ENCODE data around the gene AP3S2. TPM values are rescaled to one million over a fixed set of nuclear protein-coding genes. Genes with fewer than 3 reads are reported as not detected.

Gene AP3S2
- total and polyA plus RNA-seq, 2 of the 8 experiments (the other 6 are each of a cell fraction or from before 2014, with no cell fraction given): 19.2 to 45.4 TPM

- TF ChIP-seq E2F6 (IDR thresholded peaks at IDR 0.05): no peak
- TF ChIP-seq POLR2A (IDR thresholded peaks at IDR 0.05; ENCODE audit: control extremely low read depth in 1 of 2, low read depth in 2 of 2, low read length in 2 of 2): no peak
- no peak for TF ChIP-seq USF2 (IDR thresholded peaks at IDR 0.05; ENCODE audit: low read length)
- no peak for TF ChIP-seq CTBP2 (IDR thresholded peaks at IDR 0.05; ENCODE audit: borderline replicate concordance, insufficient read depth, insufficient read length, low read length)
- TF ChIP-seq FOSL1 (IDR thresholded peaks at IDR 0.05; ENCODE audit: insufficient read depth, low read depth, low read length): no peak
- TF ChIP-seq POLR2AphosphoS5 (IDR thresholded peaks at IDR 0.05; ENCODE audit: low read depth, low read length): no peak
Observed at GRCh38 chr15:89806559-89807550, 86.9 kb downstream of the AP3S2 start (continued).
